GM12892 (cell line): ENCODE measurements around the gene OLIG1.

Experiments
- POLR2A ChIP-seq: IDR thresholded peaks from 2 replicates; pipeline ENCODE4 v1.6.1; 2011; ENCODE audit warnings: low read depth, low read length, control low read depth
- POLR2AphosphoS5 ChIP-seq: IDR thresholded peaks from 2 replicates; pipeline ENCODE4 v1.6.1; 2011; ENCODE audit warnings: low read depth, low read length, control low read depth

DNA sequence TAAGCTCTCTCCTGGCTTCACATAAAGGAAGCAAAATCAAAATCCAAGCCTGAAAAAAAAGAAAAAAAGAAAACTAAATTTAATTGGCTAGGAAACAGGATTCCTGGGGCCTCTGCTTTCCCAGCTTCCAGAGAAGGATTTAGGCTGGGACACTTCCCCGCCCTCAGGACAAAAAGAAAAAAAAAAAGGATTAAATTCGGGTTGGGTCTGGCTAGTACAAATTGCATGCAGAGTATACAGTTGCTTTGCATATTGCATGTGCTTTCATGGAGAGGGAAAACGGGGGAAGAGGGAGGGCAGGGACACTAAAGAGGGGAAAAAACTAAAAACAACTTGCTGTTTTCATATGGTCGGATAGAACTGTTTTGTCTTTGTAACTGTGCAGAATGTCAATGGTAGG is 42.7 kb downstream of the OLIG1 start:
- TF ChIP-seq POLR2AphosphoS5 (no peak), POLR2A (no peak)
